GM21447 (cell line): ENCODE data around the gene CANT1.

ENCODE experiments used
- ATAC-seq: cut with Tn5 transposase; IDR thresholded peaks from one replicate; pipeline ENCODE4 v1.9.1; 2021; ENCODE audit not compliant: unreplicated experiment

The CANT1 gene

GRCh38 chr17:79011451-79012147 is 2.0 kb upstream of the CANT1 start:
- no peak for ATAC-seq

- no peak for ATAC-seq
Observed at GRCh38 chr17:79010304-79010646, 711 bp upstream of the CANT1 start.

- no peak for ATAC-seq
Observed at GRCh38 chr17:79008666-79009387, 737 bp downstream of the CANT1 start.

- no peak for ATAC-seq
Observed at GRCh38 chr17:79007504-79008381, 1.8 kb downstream of the CANT1 start.

GRCh38 chr17:79006794-79007503 is 2.6 kb downstream of the CANT1 start:
- no peak for ATAC-seq

GRCh38 chr17:79006046-79006445 is 3.5 kb downstream of the CANT1 start:
- ATAC-seq = no peak

- ATAC-seq = no peak
Observed at GRCh38 chr17:79005063-79005861, 4.3 kb downstream of the CANT1 start.

- ATAC-seq = no peak
Observed at GRCh38 chr17:79003661-79004411, 5.7 kb downstream of the CANT1 start.

GRCh38 chr17:79002796-79003593 is 6.6 kb downstream of the CANT1 start:
- ATAC-seq = no peak

GRCh38 chr17:79002291-79002690 is 7.3 kb downstream of the CANT1 start:
- ATAC-seq = no peak

GRCh38 chr17:79001190-79002020 is 8.2 kb downstream of the CANT1 start:
- no peak for ATAC-seq

GRCh38 chr17:79000396-79001189 is 9.0 kb downstream of the CANT1 start:
- ATAC-seq = no peak

GRCh38 chr17:78999947-79000395 is 9.6 kb downstream of the CANT1 start:
- ATAC-seq = no peak

GRCh38 chr17:78999056-78999768 is 10.4 kb downstream of the CANT1 start:
- no peak for ATAC-seq

GRCh38 chr17:78998311-78999055 is 11.1 kb downstream of the CANT1 start:
- ATAC-seq = no peak

GRCh38 chr17:78997881-78998280 is 11.7 kb downstream of the CANT1 start:
- ATAC-seq = no peak
